Keratinocyte (primary cell): Measurements from ENCODE around the gene ZDHHC21. TPM values are rescaled to one million over a fixed set of nuclear protein-coding genes. Genes with fewer than 3 reads are reported as not detected.

Experiments used
- DNase-seq: peaks from one replicate; pipeline ENCODE4 v3.0.0-alpha.2; 2011; ENCODE audit warnings: low read depth, missing footprints, low spot score
- FAIRE-seq: peaks from 2 replicates; lab custom pipeline; 2011; peaks lifted over from hg19 to GRCh38; lab: Jason Lieb, UNC
- H2AFZ ChIP-seq: 2 replicates; pipeline ENCODE4 v1.6.0; 2012; ENCODE audit warnings: low read length, control low read depth, inconsistent platforms; ENCODE audit not compliant: control insufficient read depth
- H3K27ac ChIP-seq: 2 replicates; pipeline ENCODE4 v1.5.1; 2011; ENCODE audit warnings: low read length; ENCODE audit not compliant: control insufficient read depth, insufficient read depth
- H3K27me3 ChIP-seq: 3 replicates; pipeline ENCODE4 v1.6.0; 2011; ENCODE audit warnings: low read length; ENCODE audit not compliant: control insufficient read depth, insufficient read depth; ENCODE audit errors: extremely low read depth
- H3K36me3 ChIP-seq, 2 experiments: 2 replicates in 1 of 2; 3 replicates in 1 of 2; pipeline ENCODE4 v1.5.1; 2011; ENCODE audit warnings: low read length in 2 of 2, mild to moderate bottlenecking in 1 of 2; ENCODE audit not compliant: control insufficient read depth in 2 of 2, insufficient read depth in 2 of 2; ENCODE audit errors: extremely low read depth in 1 of 2
- H3K4me1 ChIP-seq: 3 replicates; pipeline ENCODE4 v1.5.1; 2011; ENCODE audit warnings: low read length; ENCODE audit not compliant: control insufficient read depth, insufficient read depth; ENCODE audit errors: extremely low read depth
- H3K4me2 ChIP-seq: 3 replicates; pipeline ENCODE4 v1.6.0; 2011; ENCODE audit warnings: low read depth, low read length; ENCODE audit not compliant: control insufficient read depth, insufficient read depth; ENCODE audit errors: extremely low read depth
- H3K4me3 ChIP-seq, 3 experiments: fragments of 200-600 bp in 1 of 3; sonication (generic) in 1 of 3; 2 replicates in 2 of 3; 3 replicates in 1 of 3; pipeline ENCODE4 v1.5.1; 2011 to 2016; ENCODE audit warnings: low read length in 3 of 3, mild to moderate bottlenecking in 3 of 3, control low read depth in 2 of 3, inconsistent platforms in 1 of 3, low read depth in 1 of 3, mixed read lengths in 1 of 3, mixed run types in 1 of 3, moderate library complexity in 1 of 3; ENCODE audit not compliant: control insufficient read depth in 2 of 3, insufficient read depth in 2 of 3; ENCODE audit errors: extremely low read depth in 1 of 3
- H3K79me2 ChIP-seq: 2 replicates; pipeline ENCODE4 v1.6.0; 2012; ENCODE audit warnings: low read length; ENCODE audit not compliant: control insufficient read depth, insufficient read depth
- H3K9ac ChIP-seq: 3 replicates; pipeline ENCODE4 v1.6.0; 2011; ENCODE audit warnings: low read length; ENCODE audit not compliant: control insufficient read depth, insufficient read depth; ENCODE audit errors: extremely low read depth
- H3K9me1 ChIP-seq: 3 replicates; pipeline ENCODE4 v1.6.0; 2011; ENCODE audit warnings: low read length; ENCODE audit not compliant: control insufficient read depth, insufficient read depth; ENCODE audit errors: extremely low read depth
- H3K9me3 ChIP-seq: 2 replicates; pipeline ENCODE4 v1.5.1; 2012; ENCODE audit warnings: low read depth, low read length; ENCODE audit not compliant: control insufficient read depth
- H4K20me1 ChIP-seq: 3 replicates; pipeline ENCODE4 v1.6.0; 2011; ENCODE audit warnings: low read length; ENCODE audit not compliant: control insufficient read depth, insufficient read depth; ENCODE audit errors: extremely low read depth
- EZH2 ChIP-seq: IDR thresholded peaks from one replicate; pipeline ENCODE4 v1.6.1; 2012; ENCODE audit warnings: inconsistent platforms, mild to moderate bottlenecking, low read length, moderate library complexity
- dilution Hi-C: fragments of 300-500 bp; cut with MboI; formaldehyde crosslinking; loops from one replicate; pipeline ENCODE4 v1.7.0; 2020; ENCODE audit warnings: low sequenced_read_pairs; ENCODE audit not compliant: extremely low pct_ligation_motif_present
- polyA minus RNA-seq, 3 experiments: library from RNA; depleted of rRNA, polyadenylated mRNA; stranded (reverse); fragments of >200 nt; gene quantifications; 1 replicate in 1 of 3; 2 replicates in 1 of 3; 3 replicates in 1 of 3; pipeline ENCODE4 v1.2.3, GENCODE V29; 2011
- polyA plus RNA-seq, 5 experiments: library from polyadenylated mRNA; depleted of rRNA in 3 of 5; stranded (reverse) in 3 of 5; stranded (forward) in 1 of 5; unstranded in 1 of 5; fragments of >200 nt; gene quantifications; 1 replicate in 1 of 5; 2 replicates in 3 of 5; 3 replicates in 1 of 5; pipeline versions ENCODE4 v1.2.1 to v1.2.3, GENCODE V29; 2011 to 2012; ENCODE audit warnings: missing spikeins in 2 of 5, low read depth in 1 of 5, low replicate concordance in 1 of 5
- TF ChIP-seq, protein P1 (sequence below), 3 experiments: IDR thresholded peaks in 1 of 3; conservative IDR thresholded peaks in 1 of 3; optimal IDR thresholded peaks in 1 of 3; 2 replicates in 2 of 3; 3 replicates in 1 of 3; pipeline versions ENCODE3 to v1.5.1; 2011; ENCODE audit warnings: low read length in 3 of 3, mild to moderate bottlenecking in 3 of 3, moderate library complexity in 2 of 3, control low read depth in 1 of 3, inconsistent platforms in 1 of 3; ENCODE audit not compliant: insufficient read depth in 2 of 3; ENCODE audit errors: extremely low read depth in 1 of 3

Gene ZDHHC21, protein sequence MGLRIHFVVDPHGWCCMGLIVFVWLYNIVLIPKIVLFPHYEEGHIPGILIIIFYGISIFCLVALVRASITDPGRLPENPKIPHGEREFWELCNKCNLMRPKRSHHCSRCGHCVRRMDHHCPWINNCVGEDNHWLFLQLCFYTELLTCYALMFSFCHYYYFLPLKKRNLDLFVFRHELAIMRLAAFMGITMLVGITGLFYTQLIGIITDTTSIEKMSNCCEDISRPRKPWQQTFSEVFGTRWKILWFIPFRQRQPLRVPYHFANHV
- polyA plus RNA-seq (2.0 to 4.2 TPM (median 3.9 TPM) in 3 replicates), polyA minus RNA-seq (1.1 to 6.2 TPM (median 3.6 TPM) in 3 replicates)
- 5.6 TPM for polyA plus RNA-seq (2011; ENCODE audit: low read depth)
- 0.95 and 2.3 TPM in 2 replicates for polyA plus RNA-seq (2011; cell fraction: cytosol; rRNA removed)
- 6.9 and 10.1 TPM in 2 replicates for polyA plus RNA-seq (2011; cell fraction: nucleus; rRNA removed)
- 2.1 and 6.0 TPM in 2 replicates for polyA plus RNA-seq (2012; ENCODE audit: low replicate concordance)
- 1.2 TPM for polyA minus RNA-seq (2011; cell fraction: cytosol; rRNA and poly(A)+ RNA removed)
- 8.2 and 14.7 TPM in 2 replicates for polyA minus RNA-seq (2011; cell fraction: nucleus; rRNA and poly(A)+ RNA removed)

DNA sequence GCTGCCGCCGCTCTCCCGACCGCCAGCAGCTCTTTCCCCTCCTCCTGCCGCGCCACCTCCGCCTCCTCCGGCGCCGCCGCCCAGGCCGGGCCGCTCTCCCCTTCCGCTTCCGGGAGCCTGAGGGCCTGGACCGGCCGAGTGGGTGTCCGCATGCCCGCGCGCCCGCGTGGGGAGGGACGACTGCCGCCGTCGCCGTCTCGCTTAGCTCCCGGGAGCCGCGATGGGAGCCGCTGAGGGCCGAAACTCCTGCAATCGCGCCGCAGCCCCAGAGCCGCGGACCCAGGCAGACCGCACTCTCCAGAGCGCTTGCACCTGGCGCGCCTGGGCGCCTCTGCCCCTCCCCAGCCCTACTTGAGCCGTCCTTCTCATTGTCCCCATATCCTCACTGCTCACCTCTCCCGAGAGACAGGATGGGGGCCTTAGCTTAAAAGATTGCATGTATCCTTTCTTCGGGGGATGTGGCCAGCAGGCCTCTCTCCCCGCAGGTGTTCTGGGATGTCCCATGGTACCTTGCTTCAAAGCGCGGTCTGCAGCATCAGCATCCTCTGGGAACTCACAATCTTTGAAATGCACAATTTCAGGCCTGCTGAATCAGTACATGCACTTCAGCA, at the start of gene ZDHHC21:
Gene ZDHHC21, minus strand, starts transcription at position 182 of the 611 bp plus-strand sequence. CDS start 19,092 bp downstream, outside the sequence.
- Histone ChIP-seq H2AFZ (peak within 1 kb of the TSS; percentile 82), H3K9me3 (no peaks in the 10 kb centered on the region), H3K4me3 (peak within 1 kb of the TSS; percentile 67 to 81 (median 78)), H3K9me1 (no peaks in the 10 kb centered on the region), H3K36me3 (peaks cover 0 to 6% of the 10 kb centered on the region in 2 experiments), H3K9ac (peak within 1 kb of the TSS; percentile 49), H3K4me2 (peak within 1 kb of the TSS; percentile 92), H4K20me1 (no peaks in the 10 kb centered on the region), H3K27ac (no peak within 1 kb of the TSS), H3K27me3 (peaks cover 2% of the 10 kb centered on the region), H3K79me2 (no peaks in the 10 kb centered on the region), H3K4me1 (peaks cover 4% of the 10 kb centered on the region)
- dilution Hi-C loops = no loop called here
- DNase-seq = no peak
- peak; percentile 67 for FAIRE-seq
- TF ChIP-seq, protein P1, sequence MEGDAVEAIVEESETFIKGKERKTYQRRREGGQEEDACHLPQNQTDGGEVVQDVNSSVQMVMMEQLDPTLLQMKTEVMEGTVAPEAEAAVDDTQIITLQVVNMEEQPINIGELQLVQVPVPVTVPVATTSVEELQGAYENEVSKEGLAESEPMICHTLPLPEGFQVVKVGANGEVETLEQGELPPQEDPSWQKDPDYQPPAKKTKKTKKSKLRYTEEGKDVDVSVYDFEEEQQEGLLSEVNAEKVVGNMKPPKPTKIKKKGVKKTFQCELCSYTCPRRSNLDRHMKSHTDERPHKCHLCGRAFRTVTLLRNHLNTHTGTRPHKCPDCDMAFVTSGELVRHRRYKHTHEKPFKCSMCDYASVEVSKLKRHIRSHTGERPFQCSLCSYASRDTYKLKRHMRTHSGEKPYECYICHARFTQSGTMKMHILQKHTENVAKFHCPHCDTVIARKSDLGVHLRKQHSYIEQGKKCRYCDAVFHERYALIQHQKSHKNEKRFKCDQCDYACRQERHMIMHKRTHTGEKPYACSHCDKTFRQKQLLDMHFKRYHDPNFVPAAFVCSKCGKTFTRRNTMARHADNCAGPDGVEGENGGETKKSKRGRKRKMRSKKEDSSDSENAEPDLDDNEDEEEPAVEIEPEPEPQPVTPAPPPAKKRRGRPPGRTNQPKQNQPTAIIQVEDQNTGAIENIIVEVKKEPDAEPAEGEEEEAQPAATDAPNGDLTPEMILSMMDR (optimal IDR thresholded peaks at IDR 0.05 in 1 of 3, IDR thresholded peaks at IDR 0.05 in 1 of 3, conservative IDR thresholded peaks at IDR 0.05 in 1 of 3; ENCODE audit: extremely low read depth in 1 of 3, insufficient read depth in 2 of 3, low read length in 3 of 3) = no peak
- no peak for TF ChIP-seq EZH2

DNA sequence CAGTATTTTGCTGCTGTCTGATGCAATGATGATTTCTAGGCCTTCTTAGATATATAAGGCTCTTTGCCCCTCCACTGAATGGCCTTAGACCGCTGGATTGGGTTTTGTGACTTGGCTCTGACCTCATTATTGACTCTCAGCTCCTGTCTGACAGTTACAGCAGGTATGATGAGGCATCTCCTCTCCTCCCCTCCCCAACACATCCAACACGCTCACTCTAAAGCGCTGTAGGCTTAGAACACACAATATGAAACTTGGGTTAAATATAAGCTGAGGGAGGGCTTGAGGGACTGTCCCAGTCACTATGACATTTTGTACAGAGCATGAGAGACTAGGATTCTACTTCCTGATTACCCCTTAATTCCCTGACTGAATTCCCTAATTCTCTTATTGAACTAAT, 48.1 kb upstream of the ZDHHC21 start:
- no peak for DNase-seq
- Histone ChIP-seq H3K79me2 (no peaks in the 10 kb centered on the region), H3K9me3 (no peaks in the 10 kb centered on the region), H2AFZ (no peak overlapping the region), H3K9me1 (no peaks in the 10 kb centered on the region), H3K9ac (no peak overlapping the region), H4K20me1 (no peaks in the 10 kb centered on the region), H3K27me3 (no peaks in the 10 kb centered on the region), H3K4me2 (no peak overlapping the region), H3K4me3 (no peak overlapping the region), H3K4me1 (peaks cover under 1% of the 10 kb centered on the region), H3K36me3 (no peaks in the 10 kb centered on the region), H3K27ac (no peak overlapping the region)
- no peak for FAIRE-seq
- dilution Hi-C loops = no loop called here
- TF ChIP-seq EZH2 = no peak
- TF ChIP-seq, protein P1 (optimal IDR thresholded peaks at IDR 0.05 in 1 of 3, IDR thresholded peaks at IDR 0.05 in 1 of 3, conservative IDR thresholded peaks at IDR 0.05 in 1 of 3; ENCODE audit: extremely low read depth in 1 of 3, insufficient read depth in 2 of 3, low read length in 3 of 3) = no peak
